Muscle layer of colon (tissue), 2 donors: ENCODE data around the gene KIRREL3.

ENCODE experiments used
- H3K27ac ChIP-seq: one replicate; pipeline ENCODE4 v1.7.0; 2013; ENCODE audit warnings: low read depth, mild to moderate bottlenecking, low read length, moderate library complexity
- H3K27me3 ChIP-seq, 2 donors: one replicate each; pipeline ENCODE4 v1.7.0; 2013; ENCODE audit warnings: low read length in 2 of 2, mild to moderate bottlenecking in 2 of 2; ENCODE audit not compliant: insufficient read depth in 2 of 2, control insufficient read depth in 1 of 2
- H3K36me3 ChIP-seq: one replicate; pipeline ENCODE4 v1.7.0; 2013; ENCODE audit warnings: mild to moderate bottlenecking, low read length; ENCODE audit not compliant: insufficient read depth
- H3K4me1 ChIP-seq: one replicate; pipeline ENCODE4 v1.7.0; 2013; ENCODE audit warnings: mild to moderate bottlenecking, low read length; ENCODE audit not compliant: insufficient read depth
- H3K4me3 ChIP-seq, 2 donors: one replicate each; pipeline ENCODE4 v1.7.0; 2013; ENCODE audit warnings: low read length in 2 of 2, low read depth in 1 of 2, mild to moderate bottlenecking in 1 of 2, moderate library complexity in 1 of 2
- H3K9ac ChIP-seq: one replicate; pipeline ENCODE4 v1.7.0; 2013; ENCODE audit warnings: low read length
- H3K9me3 ChIP-seq: one replicate; pipeline ENCODE4 v1.7.0; 2013; ENCODE audit warnings: mild to moderate bottlenecking, low read length
- donor health status: abdominal sarcoma.
- donor health status: Adenocarcinoma of cecum.

The KIRREL3 gene

DNA sequence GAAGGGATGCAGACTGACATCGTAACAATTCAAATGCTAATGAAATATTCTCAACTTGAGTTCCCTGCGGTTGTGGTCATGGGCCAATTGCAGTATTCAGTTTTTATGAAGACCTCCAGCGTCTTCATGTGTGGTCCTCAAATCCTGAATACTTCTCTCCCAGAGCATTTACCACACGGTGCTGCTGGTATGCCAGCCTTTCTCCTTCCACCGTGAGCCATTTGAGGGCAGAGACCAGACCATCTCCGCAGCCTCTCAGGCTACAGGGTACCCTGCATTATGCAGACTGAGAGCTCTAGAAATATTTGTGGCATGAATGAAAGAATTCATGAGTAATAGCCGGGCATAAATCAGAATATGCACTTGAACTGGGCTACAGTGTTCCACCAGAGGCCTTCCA is 355.4 kb downstream of the KIRREL3 start:
- Histone ChIP-seq H3K36me3 (no peaks in the 10 kb centered on the region), H3K9ac (no peak overlapping the region), H3K4me1 (no peaks in the 10 kb centered on the region), H3K27me3 (no peaks in the 10 kb centered on the region), H3K4me3 (no peak overlapping the region), H3K27ac (no peak overlapping the region), H3K9me3 (no peaks in the 10 kb centered on the region)

DNA sequence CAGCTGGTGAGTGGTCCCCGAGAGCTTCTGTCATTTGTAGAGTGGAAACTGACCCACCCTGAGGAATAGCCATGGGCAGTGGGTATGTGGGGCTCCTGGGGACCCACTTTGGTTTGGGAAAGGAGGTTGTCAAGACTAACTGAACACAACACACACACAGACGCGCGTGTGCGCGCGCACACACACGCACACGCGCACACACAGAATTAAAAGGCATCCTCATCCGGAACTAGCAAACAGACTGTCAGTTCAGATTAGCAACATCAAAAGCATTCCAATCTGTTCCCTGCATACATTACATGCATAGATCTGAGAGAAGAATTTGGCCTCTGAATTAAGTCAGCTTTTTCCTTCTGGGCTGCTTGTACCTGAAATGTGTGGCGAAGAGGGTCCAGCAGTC is 360.4 kb downstream of the KIRREL3 start:
- Histone ChIP-seq H3K36me3 (no peaks in the 10 kb centered on the region), H3K4me1 (no peaks in the 10 kb centered on the region)

DNA sequence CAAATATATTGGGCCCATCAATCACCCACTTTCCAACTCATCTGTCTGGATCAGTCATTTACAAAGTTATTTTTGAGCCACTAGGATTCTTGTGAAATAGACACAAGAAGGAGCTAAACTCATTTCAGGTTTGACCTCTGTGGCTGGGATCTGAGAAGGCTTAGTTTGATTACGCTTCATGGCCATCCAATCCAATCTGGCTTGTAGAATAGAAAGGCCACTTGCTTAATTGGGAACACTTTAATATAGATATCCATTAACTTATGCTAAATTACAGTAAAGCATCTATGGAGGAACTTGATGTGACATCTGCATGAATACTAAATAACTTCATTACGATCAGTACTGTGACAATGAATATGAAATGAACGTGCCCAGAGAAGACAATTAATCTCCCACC is 360.9 kb downstream of the KIRREL3 start:
- Histone ChIP-seq H3K9ac (no peak overlapping the region), H3K27ac (no peak overlapping the region), H3K4me1 (no peaks in the 10 kb centered on the region), H3K9me3 (no peaks in the 10 kb centered on the region), H3K36me3 (no peaks in the 10 kb centered on the region), H3K27me3 (no peaks in the 10 kb centered on the region), H3K4me3 (no peak overlapping the region)

More for the DNA sequence above, 360.4 kb downstream of the KIRREL3 start:
- no peak overlapping the region for H3K9ac ChIP-seq
- H3K9me3 ChIP-seq: no peaks in the 10 kb centered on the region
- H3K27ac ChIP-seq: no peak overlapping the region
- no peak overlapping the region for H3K4me3 ChIP-seq
- no peaks in the 10 kb centered on the region for H3K27me3 ChIP-seq

DNA sequence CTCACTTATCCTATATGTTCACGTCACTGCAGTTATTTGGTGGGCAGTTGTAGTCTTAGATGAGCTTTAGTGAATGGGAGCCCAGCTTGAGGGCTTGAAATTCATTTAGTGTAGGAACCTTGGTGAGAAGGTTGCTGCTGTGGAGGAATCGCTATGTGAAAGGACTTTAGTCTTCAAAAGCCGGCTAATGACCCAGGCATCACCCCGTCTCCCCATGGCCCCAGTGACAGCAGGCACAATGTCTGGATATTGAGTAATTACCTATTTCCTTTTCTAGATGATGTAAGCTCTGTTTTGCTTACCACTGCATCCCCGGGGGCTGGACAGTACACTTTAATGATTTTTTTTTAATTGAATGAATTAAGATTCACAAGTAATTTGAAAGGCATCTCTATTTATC is 361.9 kb downstream of the KIRREL3 start:
- H3K4me3 ChIP-seq: no peak overlapping the region
- no peaks in the 10 kb centered on the region for H3K27me3 ChIP-seq

DNA sequence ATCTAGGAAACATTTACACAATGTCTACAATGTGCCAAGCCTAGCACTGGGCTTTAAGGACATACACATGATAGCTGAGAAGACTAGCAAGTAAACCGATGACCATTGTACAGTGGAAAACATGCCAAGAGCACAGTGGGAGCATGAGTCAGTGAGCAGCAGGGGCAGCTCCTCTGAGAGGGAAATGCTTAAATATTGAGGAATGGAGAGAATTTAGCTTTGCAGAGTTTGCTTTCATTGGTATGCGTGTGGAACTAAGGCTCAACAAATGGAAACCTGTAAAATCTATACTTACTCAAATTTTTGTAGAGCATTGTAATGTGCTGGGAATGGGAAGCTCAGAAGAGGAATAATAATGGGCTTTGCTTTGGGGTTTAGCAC is 362.8 kb downstream of the KIRREL3 start:
- Histone ChIP-seq H3K4me1 (no peaks in the 10 kb centered on the region), H3K9ac (no peak overlapping the region), H3K36me3 (no peaks in the 10 kb centered on the region), H3K4me3 (no peak overlapping the region), H3K9me3 (no peaks in the 10 kb centered on the region), H3K27ac (no peak overlapping the region), H3K27me3 (no peaks in the 10 kb centered on the region)

More for the DNA sequence above, 361.9 kb downstream of the KIRREL3 start:
- Histone ChIP-seq H3K9me3 (no peaks in the 10 kb centered on the region), H3K9ac (no peak overlapping the region), H3K36me3 (no peaks in the 10 kb centered on the region), H3K4me1 (no peaks in the 10 kb centered on the region), H3K27ac (no peak overlapping the region)

DNA sequence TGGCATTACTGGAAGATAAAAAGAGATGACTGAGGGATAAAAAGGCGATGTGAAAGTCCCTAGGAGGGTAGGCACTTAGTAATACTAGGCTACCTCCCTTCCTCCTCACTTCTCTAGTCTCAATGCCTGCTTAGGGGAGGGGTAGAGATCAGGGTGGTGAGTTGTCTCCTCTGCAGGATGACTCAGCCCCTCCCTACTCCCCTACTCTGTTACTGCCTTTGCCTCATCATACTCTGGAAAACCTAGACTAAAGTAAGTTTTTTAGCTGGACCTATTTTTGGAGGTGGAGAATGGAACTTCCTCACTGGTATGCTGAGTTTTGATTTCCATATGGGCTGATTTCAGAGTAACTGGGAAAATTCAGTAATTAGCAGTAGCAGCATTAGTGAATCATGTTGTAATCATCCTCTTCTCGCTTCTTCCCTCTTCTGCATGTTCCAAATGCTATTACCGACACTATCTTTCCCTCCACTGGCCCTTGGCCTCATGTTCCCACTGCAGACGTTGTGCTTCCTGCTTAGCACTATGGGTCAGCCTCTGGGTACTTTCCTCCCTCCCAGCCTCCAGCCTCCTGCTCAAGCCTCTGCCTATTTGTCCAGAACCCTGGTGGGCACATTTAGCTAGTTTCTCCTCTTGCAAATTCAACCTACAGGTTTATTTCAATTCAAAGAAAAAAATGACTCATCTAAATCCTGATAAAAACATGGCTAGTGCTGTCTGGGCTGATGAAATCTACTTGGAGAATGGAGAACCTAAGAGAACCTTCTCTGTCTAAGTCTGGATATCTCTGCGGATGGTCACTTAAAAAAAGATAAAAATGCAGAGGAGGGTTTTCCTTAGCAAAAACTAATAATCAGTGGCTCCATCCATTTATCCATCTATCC is 363.4 kb downstream of the KIRREL3 start:
- Histone ChIP-seq H3K4me1 (no peaks in the 10 kb centered on the region), H3K4me3 (no peak overlapping the region), H3K27me3 (no peaks in the 10 kb centered on the region), H3K36me3 (no peaks in the 10 kb centered on the region), H3K9me3 (no peaks in the 10 kb centered on the region), H3K9ac (no peak overlapping the region), H3K27ac (no peak overlapping the region)

DNA sequence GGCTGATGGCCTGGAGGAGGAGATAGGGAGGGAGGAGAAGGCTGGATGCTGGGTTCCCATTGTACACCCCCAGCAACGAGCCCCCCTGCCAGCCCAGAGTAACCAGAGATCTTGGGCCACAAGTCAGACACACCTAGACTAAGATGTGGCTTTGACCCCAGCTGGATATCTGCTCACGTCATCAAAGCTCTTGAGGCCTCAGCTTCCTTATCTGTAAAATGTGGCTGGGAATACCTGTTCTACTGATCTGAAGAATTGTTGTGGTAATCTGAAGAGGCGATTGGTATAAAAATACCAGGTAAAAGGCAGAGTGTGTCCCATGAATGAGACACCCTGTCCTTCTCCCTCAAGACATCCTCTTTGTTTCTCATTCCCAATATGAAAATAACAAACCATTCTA is 365.1 kb downstream of the KIRREL3 start:
- Histone ChIP-seq H3K4me1 (no peaks in the 10 kb centered on the region), H3K27ac (no peak overlapping the region), H3K27me3 (no peaks in the 10 kb centered on the region), H3K36me3 (no peaks in the 10 kb centered on the region), H3K9me3 (no peaks in the 10 kb centered on the region), H3K4me3 (no peak overlapping the region), H3K9ac (no peak overlapping the region)

DNA sequence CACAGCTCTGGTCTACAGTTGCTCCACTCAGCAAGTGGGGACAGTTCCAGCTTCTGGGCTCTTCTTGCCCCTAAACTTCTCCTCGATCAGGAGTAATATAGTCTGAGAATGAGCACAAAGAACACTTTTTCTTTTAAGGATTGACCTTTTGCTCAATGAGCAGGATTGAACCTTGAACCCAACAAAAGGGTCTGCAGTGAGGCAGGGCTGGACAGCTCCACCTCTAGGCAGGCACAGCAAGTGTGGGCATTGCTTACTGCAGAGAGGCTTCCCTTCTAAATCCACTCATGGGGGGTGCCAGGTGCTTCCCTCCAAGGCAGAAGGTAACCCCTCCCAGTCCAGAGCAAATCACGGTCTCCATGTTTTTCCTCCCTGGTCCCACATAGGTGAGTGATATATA is 365.6 kb downstream of the KIRREL3 start:
- Histone ChIP-seq H3K4me1 (no peaks in the 10 kb centered on the region), H3K27ac (no peak overlapping the region), H3K9me3 (no peaks in the 10 kb centered on the region), H3K9ac (no peak overlapping the region), H3K36me3 (no peaks in the 10 kb centered on the region), H3K27me3 (no peaks in the 10 kb centered on the region), H3K4me3 (no peak overlapping the region)

DNA sequence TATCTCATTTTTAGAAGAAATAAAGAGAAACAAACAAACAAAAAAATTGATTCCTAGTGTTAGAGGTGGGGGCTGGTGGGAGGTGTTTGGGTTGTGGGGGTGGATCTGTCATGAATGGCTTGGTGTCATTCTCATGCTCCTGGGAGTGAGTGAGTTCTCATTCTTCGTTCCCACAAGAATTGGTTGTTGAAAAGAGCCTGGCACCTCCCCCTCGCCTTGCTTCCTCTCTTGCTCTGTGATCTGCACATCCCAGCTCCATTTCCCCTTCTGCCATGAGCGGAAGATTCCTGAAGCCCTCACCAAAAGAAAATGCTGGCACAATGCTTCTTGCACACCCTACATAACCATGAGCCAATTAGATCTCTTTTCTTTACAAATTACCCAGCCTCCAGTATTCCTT is 367.2 kb downstream of the KIRREL3 start:
- Histone ChIP-seq H3K36me3 (no peaks in the 10 kb centered on the region), H3K9ac (no peak overlapping the region), H3K4me3 (no peak overlapping the region), H3K4me1 (no peaks in the 10 kb centered on the region), H3K9me3 (no peaks in the 10 kb centered on the region), H3K27me3 (no peaks in the 10 kb centered on the region), H3K27ac (no peak overlapping the region)

DNA sequence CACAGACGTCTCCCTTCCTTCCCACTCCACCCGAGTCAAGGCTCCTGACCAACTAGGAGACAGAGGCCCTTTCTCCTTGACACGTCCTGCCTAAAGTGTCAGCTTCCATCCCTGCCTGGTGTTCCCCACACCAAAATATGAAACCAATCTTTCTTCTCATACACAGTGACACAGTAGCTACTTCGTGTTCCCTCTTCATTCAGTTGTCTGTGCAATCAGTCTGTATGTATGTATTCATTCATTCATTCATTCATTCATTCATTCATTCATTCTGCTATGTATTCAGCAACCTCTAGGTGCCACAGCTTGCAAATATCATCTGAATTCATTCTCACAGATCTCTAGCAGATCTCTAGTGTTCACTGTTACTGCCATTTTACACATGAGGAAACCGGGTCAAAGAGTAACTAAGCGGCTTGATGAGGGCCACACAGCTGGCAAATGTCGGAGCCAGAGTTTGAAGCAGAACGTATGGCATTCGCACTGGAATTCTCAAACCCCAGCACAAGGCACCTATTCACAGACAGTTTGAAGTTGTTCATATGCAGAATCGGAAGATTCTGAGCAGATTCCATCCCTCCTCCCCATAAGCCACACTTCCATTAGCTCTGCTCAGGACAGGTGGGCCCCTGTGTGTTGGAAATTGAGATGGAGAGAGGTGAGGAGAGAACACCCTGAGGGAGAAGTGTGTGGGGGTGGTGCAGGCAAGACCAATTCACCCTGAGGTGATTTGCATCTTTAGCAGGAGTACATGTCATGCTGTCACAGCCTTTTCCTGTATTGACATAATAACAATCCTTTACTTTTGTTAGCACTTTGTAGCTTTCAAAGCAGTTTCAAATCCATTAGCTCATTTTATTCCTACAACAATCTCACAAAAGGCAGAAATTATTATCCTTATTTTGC is 369.4 kb downstream of the KIRREL3 start:
- Histone ChIP-seq H3K27ac (no peak overlapping the region), H3K9me3 (no peaks in the 10 kb centered on the region), H3K4me3 (no peak overlapping the region), H3K27me3 (no peaks in the 10 kb centered on the region), H3K36me3 (no peaks in the 10 kb centered on the region), H3K4me1 (no peaks in the 10 kb centered on the region), H3K9ac (no peak overlapping the region)

DNA sequence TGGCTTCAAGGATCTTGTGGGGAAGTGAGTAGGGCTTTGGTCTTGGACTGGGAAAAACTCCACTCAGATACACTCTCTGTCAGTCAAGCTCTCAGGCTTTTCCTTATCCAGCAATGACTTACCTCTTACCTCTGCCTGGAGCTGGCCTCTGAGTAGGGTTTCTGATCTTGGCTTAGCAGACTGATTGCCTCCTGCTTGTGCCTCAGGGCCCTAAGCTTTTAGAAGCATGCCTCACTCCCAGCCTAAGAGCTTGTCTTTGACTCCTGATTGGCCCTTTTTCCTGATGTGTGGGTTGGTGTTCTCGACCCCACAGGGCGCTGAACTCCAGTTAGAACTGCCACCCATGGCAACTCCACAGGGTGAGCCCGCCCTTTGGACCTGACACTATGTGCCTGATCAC is 370.1 kb downstream of the KIRREL3 start:
- no peak overlapping the region for H3K9ac ChIP-seq
- no peaks in the 10 kb centered on the region for H3K9me3 ChIP-seq
- no peaks in the 10 kb centered on the region for H3K4me1 ChIP-seq
- H3K36me3 ChIP-seq: no peaks in the 10 kb centered on the region
- no peak overlapping the region for H3K4me3 ChIP-seq
- H3K27ac ChIP-seq: no peak overlapping the region
- H3K27me3 ChIP-seq: no peaks in the 10 kb centered on the region
